Cardiac muscle cell (in vitro differentiated cells and primary cell): ENCODE data around the gene LMAN1L. TPM values are rescaled to one million over a fixed set of nuclear protein-coding genes. Genes with fewer than 3 reads are reported as not detected.

Experiments used
- DNase-seq, 2 donors: peaks; one replicate each; pipeline versions ENCODE4 v3.0.0 to v3.0.0-alpha.2; 2010 to 2017; ENCODE audit warnings: low read depth in 1 of 2, low spot score in 1 of 2
- H3K27ac ChIP-seq: fragments of 200-600 bp; sonication (generic); 2 replicates; pipeline ENCODE4 v1.5.1; 2016
- H3K27me3 ChIP-seq: fragments of 200-600 bp; sonication (generic); 2 replicates; pipeline ENCODE4 v1.6.0; 2016; ENCODE audit warnings: control low read depth
- H3K36me3 ChIP-seq: fragments of 200-600 bp; sonication (generic); 2 replicates; pipeline ENCODE4 v1.5.1; 2016; ENCODE audit warnings: control low read depth
- H3K4me1 ChIP-seq: fragments of 200-600 bp; sonication (generic); 2 replicates; pipeline ENCODE4 v1.8.1; 2017; ENCODE audit warnings: low read depth, mild to moderate bottlenecking, mixed run types
- H3K4me3 ChIP-seq: fragments of 200-600 bp; sonication (generic); 2 replicates; pipeline ENCODE4 v1.5.1; 2016; ENCODE audit warnings: mild to moderate bottlenecking
- H3K9me3 ChIP-seq: fragments of 200-600 bp; sonication (generic); 2 replicates; pipeline ENCODE4 v1.5.1; 2017; ENCODE audit warnings: low read depth, mild to moderate bottlenecking, control low read depth
- CTCF ChIP-seq: IDR thresholded peaks from 2 replicates; pipeline ENCODE4 v1.5.1; 2012; ENCODE audit warnings: low read depth, mild to moderate bottlenecking, low read length
- polyA plus RNA-seq: library from polyadenylated mRNA; unstranded; fragments of >200 nt; fragmentation: Nextera tagmentation; extraction: Ambion mirVana; gene quantifications from 2 replicates; pipeline ENCODE4 v1.2.1, GENCODE V29; 2016
- total RNA-seq: library from RNA; depleted of rRNA; stranded (reverse); fragments of >200 nt; gene quantifications from 2 replicates; pipeline ENCODE4 v1.2.3, GENCODE V29; 2016

Gene LMAN1L
- total and polyA plus RNA-seq, 2 experiments from 2014 or later, result not detected

GRCh38 chr15:74787251-74788041, 25.2 kb upstream of the LMAN1L start:
- H3K9me3 ChIP-seq, result no peaks in the 10 kb centered on the region
- no peak overlapping the region for H3K27ac ChIP-seq
- no peaks in the 10 kb centered on the region for H3K36me3 ChIP-seq
- no peaks in the 10 kb centered on the region for H3K27me3 ChIP-seq
- H3K4me1 ChIP-seq, result peaks cover 40% of the 10 kb centered on the region
- TF ChIP-seq CTCF, result peak; percentile 83
- DNase-seq, result peak; percentile 58 to 76
- H3K4me3 ChIP-seq, result no peak overlapping the region

- no peak for DNase-seq
- H3K9me3 ChIP-seq, result no peaks in the 10 kb centered on the region
- TF ChIP-seq CTCF, result no peak
- no peak overlapping the region for H3K27ac ChIP-seq
- peaks cover 38% of the 10 kb centered on the region for H3K4me1 ChIP-seq
- no peaks in the 10 kb centered on the region for H3K36me3 ChIP-seq
- H3K4me3 ChIP-seq, result no peak overlapping the region
- H3K27me3 ChIP-seq, result no peaks in the 10 kb centered on the region
Measured at GRCh38 chr15:74788042-74788682, 24.5 kb upstream of the LMAN1L start.

- Histone ChIP-seq H3K9me3 (no peaks in the 10 kb centered on the region), H3K4me3 (no peak overlapping the region), H3K27me3 (no peaks in the 10 kb centered on the region), H3K4me1 (peaks cover 33% of the 10 kb centered on the region), H3K27ac (no peak overlapping the region), H3K36me3 (no peaks in the 10 kb centered on the region)
- no peak for DNase-seq
- TF ChIP-seq CTCF, result no peak
Measured at GRCh38 chr15:74788683-74789151, 23.9 kb upstream of the LMAN1L start.

GRCh38 chr15:74789171-74789631, 23.4 kb upstream of the LMAN1L start:
- Histone ChIP-seq H3K4me1 (peaks cover 33% of the 10 kb centered on the region), H3K36me3 (no peaks in the 10 kb centered on the region), H3K9me3 (no peaks in the 10 kb centered on the region), H3K4me3 (no peak overlapping the region), H3K27ac (peak overlapping the region; percentile 85), H3K27me3 (no peaks in the 10 kb centered on the region)
- TF ChIP-seq CTCF, result no peak
- no peak for DNase-seq

- TF ChIP-seq CTCF, result no peak
- DNase-seq, result no peak
- Histone ChIP-seq H3K4me3 (no peak overlapping the region), H3K27me3 (no peaks in the 10 kb centered on the region), H3K36me3 (no peaks in the 10 kb centered on the region), H3K4me1 (peaks cover 33% of the 10 kb centered on the region), H3K27ac (peak overlapping the region; percentile 85), H3K9me3 (no peaks in the 10 kb centered on the region)
Measured at GRCh38 chr15:74789741-74790079, 22.9 kb upstream of the LMAN1L start.
